Caki2 (cell line): ENCODE data around the gene DCHS2. TPM values are rescaled to one million over a fixed set of nuclear protein-coding genes. Genes with fewer than 3 reads are reported as not detected.
A peak's percentile ranks its signal among the peaks of the same experiment; 100 is the strongest.

ENCODE experiments used
- DNase-seq: peaks from one replicate; pipeline ENCODE4 v3.0.0-alpha.2; 2015; ENCODE audit warnings: low read depth
- in situ Hi-C: cut with HindIII; loops from 2 replicates; pipeline ENCODE4 v1.10.0; 2016; ENCODE audit warnings: low sequenced_read_pairs, low pct_unique_long_range_greater_than_20kb, mixed read lengths
- total RNA-seq: library from RNA; depleted of rRNA; stranded (reverse); fragments of >200 nt; shearing (Covaris generic); gene quantifications from 2 replicates; pipeline ENCODE4 v1.2.3, GENCODE V29; 2014; ENCODE audit warnings: low replicate concordance; rRNA removed

DCHS2 gene
- 0.34 and 3.0 TPM in 2 replicates for total RNA-seq

- peak; percentile 66 for DNase-seq
- in situ Hi-C loops: no loop called here
Measured at GRCh38 chr4:154491341-154492271, at the start of gene DCHS2. TSS of gene DCHS2 (minus strand) at chr4:154491799. CDS start at chr4:154491355, 444 bp downstream.

DNA sequence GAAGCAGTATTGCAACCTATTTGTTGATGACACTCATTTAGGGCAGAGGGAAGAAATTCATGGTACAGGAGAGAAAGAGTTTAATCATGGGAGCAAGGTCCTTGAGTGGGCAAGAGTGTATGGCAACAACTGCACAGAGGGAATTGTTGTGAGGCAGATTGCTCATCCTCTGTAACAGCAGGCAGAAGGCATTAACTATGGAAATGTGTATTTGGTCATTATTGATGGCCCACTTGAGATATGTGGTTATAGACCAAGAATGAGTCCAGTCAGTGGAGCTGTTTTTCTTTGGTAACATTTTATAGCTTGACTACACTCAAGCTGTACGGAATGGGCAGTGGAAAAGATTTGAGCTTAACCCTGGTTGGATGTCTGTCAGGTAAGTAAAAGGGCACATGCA, 42.7 kb upstream of the DCHS2 start:
- DNase-seq: no peak
- in situ Hi-C loops: no loop called here

- in situ Hi-C loops: no loop called here
- DNase-seq: no peak
Measured at GRCh38 chr4:154529728-154530519, 38.3 kb upstream of the DCHS2 start.

DNA sequence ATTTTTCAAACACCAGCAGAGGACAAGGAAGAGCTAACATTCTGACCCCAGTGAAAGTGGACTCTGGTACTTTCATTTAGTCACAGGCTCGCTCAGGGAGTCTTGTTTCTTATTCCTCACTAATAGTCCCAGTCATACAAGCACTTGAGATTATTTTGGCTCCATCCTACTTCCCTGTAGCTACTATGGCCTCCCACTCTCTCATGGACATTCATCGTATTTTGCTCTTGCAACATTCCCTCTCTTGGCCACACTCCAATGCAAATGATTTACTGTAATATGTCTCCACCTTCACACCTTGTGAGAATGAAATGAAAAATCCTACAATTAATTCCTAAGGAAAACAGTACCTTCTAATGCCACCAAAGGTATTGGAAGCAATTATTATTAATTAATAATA, 37.3 kb upstream of the DCHS2 start:
- DNase-seq: no peak
- in situ Hi-C loops: no loop called here

DNA sequence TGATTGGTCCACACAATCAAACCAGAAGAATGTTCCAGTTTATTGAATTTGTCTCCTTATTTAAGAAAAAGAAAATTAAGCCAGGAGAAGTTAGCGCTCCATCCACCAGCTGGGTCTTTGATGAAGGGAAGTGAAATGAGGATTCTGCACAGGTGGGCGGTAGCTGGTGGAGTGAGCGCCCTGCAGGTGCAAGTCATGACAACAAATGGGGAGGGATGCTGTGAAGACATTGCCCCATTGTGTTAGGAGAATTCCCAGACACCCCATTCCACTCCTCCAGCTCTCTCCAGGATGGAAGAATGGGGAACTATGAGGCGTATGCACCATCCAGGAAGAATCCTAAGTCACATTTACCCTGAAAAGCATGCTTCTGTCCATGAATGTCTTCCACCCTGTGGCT, 35.7 kb upstream of the DCHS2 start:
- no peak for DNase-seq
- in situ Hi-C loops: no loop called here

DNA sequence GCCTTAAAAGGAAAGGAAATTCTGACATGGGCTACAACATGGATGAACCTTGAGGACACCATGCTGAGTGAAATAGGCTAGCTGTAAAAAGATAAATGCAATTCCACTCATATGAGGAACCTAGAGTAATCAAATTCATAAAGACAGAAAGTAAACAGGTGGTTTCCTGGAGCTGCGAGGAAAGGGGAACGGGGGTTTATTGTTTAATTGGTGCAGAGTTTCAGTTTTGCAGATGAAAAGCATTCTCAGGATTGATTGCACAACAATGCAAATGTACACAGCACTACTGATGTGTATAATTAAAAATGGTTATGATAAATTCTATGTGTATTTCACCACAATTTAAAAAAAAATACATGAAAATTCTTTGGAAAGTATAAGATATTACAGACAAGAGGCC, 34.6 kb upstream of the DCHS2 start:
- in situ Hi-C loops: no loop called here
- DNase-seq: no peak

DNA sequence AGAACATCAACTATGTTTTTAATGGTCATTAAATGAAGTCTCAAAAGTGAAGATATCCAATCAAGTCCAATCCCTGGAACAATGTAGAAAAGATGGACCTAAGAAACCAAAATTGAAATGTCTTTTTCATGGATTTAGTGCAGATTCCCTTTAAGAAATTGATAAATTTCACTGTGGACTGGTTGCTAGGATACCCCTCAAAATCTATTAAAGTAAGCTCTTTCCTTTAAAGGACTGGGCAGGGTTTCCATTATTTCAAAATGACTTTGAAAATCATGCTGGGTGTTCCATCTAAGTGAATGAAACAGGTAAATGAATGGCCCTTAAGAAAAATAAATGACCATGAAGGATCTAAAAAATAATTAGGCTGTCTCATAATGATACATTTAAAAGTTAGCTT, 30.0 kb upstream of the DCHS2 start:
- in situ Hi-C loops: no loop called here
- no peak for DNase-seq

DNA sequence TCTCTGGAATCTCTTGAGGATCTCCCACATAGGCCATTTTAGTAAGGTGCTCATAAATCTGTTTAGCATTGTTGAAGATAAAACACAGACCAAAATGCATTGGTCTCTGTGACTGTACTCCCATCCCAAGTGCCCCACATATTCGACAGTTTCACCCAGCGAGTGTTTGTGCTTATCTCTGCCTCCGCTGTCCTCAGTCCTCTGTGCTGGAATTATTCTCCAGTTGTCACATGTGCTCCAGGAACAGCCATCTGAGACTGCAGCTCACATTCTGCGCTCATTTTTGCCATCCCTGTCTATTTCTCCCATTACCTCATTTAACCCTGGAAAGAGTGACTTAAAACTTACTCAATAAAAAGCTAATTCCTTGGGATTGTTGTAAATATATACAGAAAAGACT, 27.6 kb upstream of the DCHS2 start:
- no peak for DNase-seq
- in situ Hi-C loops: no loop called here

- DNase-seq: no peak
- in situ Hi-C loops: no loop called here
Measured at GRCh38 chr4:154517591-154517990, 26.0 kb upstream of the DCHS2 start.

GRCh38 chr4:154516318-154517029, 24.9 kb upstream of the DCHS2 start:
- in situ Hi-C loops: no loop called here

GRCh38 chr4:154511981-154512380, 20.4 kb upstream of the DCHS2 start:
- in situ Hi-C loops: no loop called here
- no peak for DNase-seq

More at GRCh38 chr4:154516318-154517029, 24.9 kb upstream of the DCHS2 start:
- DNase-seq: no peak

GRCh38 chr4:154511548-154511947, 19.9 kb upstream of the DCHS2 start:
- in situ Hi-C loops: no loop called here
- DNase-seq: no peak

- in situ Hi-C loops: no loop called here
- peak; percentile 14 for DNase-seq
Measured at GRCh38 chr4:154507156-154507555, 15.6 kb upstream of the DCHS2 start.

DNA sequence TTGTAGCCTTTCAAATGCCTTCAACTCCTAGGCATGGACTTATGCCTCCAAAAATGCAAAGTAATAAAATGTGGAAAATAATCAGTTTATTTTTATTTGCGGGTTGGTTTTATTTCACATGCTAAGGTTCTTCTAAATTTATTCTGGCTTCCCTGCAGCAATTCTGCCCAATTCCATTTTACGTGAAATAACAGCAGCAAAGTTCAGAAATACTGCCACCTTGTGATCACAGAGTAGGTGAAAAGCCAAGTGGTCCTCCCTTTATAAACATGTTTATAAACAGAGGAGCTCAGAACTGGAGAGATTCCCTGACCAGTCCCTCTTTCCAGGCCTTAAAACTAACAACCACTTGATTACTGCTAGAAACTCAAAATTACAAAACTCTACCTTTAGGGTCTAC, 14.7 kb upstream of the DCHS2 start:
- in situ Hi-C loops: no loop called here
- DNase-seq: no peak

DNA sequence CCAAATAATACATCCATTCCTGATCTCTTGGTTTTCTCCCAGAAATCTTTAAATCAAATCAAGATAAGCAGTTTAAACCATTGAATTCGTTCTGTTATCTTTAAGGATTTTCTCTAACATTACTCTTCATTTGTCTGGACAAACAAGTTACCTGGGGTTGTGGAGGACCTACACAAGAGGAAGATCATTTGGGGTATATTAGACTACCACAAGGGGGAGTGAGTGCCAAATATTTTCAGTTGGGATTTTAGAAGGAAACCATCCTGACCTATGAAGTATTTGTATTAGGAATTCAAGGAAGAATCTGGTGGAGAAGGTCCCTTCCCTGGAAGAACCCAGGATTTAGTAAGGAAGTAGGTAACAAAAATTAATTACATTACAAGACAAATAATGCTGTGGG, 12.0 kb upstream of the DCHS2 start:
- in situ Hi-C loops: no loop called here
- peak; percentile 12 for DNase-seq

DNA sequence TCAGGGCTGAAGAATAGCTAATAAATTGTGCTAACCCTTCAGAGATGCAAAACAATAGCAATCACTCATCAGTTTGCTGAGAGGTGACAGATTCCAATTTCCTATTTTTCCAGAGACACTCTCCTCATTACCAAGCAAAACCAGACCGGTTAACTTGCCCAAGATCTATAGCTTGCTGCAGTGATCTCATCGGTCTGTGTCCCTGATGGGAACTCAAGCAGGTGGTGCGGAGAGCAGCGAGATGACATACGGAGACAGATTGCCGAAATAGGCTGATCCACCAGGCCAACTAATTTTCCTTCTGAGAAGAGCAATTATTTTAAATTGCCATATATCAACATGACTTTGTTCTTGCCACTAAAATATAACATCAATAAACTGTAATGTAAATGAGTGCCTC, 10.5 kb upstream of the DCHS2 start:
- no peak for DNase-seq
- in situ Hi-C loops: no loop called here

DNA sequence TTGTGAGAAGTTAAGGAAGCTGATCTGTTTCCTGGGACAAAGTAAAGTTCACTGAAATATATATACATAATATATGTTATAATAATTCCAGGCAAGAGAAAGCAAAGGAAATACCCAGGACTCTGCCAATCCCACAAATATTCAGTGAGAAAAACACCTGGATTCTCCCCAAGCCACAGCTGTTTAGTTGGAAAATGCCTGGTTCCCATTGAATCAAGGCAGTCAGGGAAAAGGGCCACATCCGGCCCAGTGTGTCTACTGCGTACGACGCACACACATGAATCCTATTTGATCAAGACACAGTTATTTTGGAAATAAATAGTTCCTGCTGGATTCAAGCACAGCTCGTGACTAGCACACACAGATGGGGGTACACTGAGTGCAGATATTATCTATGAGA, 6.3 kb upstream of the DCHS2 start:
- in situ Hi-C loops: no loop called here
- DNase-seq: no peak

- in situ Hi-C loops: no loop called here
- no peak for DNase-seq
Measured at GRCh38 chr4:154495867-154496266, 4.3 kb upstream of the DCHS2 start.

DNA sequence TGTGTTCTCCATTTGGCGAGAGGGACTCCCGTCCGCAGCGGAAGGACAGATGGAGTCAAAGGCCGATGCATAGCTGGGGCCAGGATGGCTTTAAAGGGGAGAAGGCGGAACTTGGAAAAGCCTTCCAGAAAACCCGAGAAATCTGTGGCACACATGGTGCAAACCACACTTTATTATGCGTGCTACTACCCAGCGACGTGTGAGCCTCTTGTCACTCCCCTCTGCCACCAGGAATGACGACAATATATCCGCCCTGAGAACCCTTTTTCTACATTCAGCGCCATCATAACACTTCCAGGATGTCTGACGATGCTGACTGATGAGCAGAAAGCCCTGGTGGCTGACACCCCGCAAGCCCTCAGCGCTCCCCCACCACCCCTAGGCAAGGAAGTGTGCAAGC, 689 bp upstream of the DCHS2 start:
- DNase-seq: no peak
- in situ Hi-C loops: no loop called here
